Heart left ventricle (tissue), 16 donors: ENCODE measurements around the gene PPP1R9A. TPM values are rescaled to one million over a fixed set of nuclear protein-coding genes. Genes with fewer than 3 reads are reported as not detected.

Experiments used
- ATAC-seq, 4 donors: fragments of 200-7000 bp; cut with Tn5 transposase; one replicate each; pipeline ENCODE4 v1.9.1; 2020 to 2022; ENCODE audit warnings: moderate library complexity in 4 of 4, mild to moderate bottlenecking in 3 of 4, moderate number of reproducible peaks in 1 of 4
- DNase-seq, 5 donors: peaks; one replicate each; pipeline ENCODE4 v3.0.0-alpha.2; 2020
- H3K27ac ChIP-seq, 12 donors: fragments of 200-600 bp; sonication (generic) in 4 of 12; one replicate each; pipeline versions ENCODE4 v1.5.0 to v1.8.0; 2016 to 2022; ENCODE audit warnings: mild to moderate bottlenecking in 2 of 12
- H3K27me3 ChIP-seq, 9 donors: fragments of 200-600 bp; sonication (generic) in 2 of 9; one replicate each; pipeline versions ENCODE4 v1.5.1 to v1.8.0; 2016 to 2022; ENCODE audit warnings: mild to moderate bottlenecking in 3 of 9
- H3K36me3 ChIP-seq, 9 donors: fragments of 200-600 bp; sonication (generic) in 2 of 9; one replicate each; pipeline versions ENCODE4 v1.5.0 to v1.8.0; 2018 to 2022; ENCODE audit warnings: mild to moderate bottlenecking in 2 of 9
- H3K4me1 ChIP-seq, 12 donors: fragments of 200-600 bp; sonication (generic) in 4 of 12; one replicate each; pipeline versions ENCODE4 v1.5.0 to v1.8.0; 2016 to 2022; ENCODE audit warnings: mild to moderate bottlenecking in 3 of 12
- H3K4me3 ChIP-seq, 12 donors: fragments of 200-600 bp; sonication (generic) in 4 of 12; one replicate each; pipeline versions ENCODE4 v1.5.0 to v1.8.0; 2017 to 2022; ENCODE audit warnings: mild to moderate bottlenecking in 9 of 12, moderate library complexity in 4 of 12
- H3K9me3 ChIP-seq, 12 donors: fragments of 200-600 bp; sonication (generic) in 4 of 12; one replicate each; pipeline versions ENCODE4 v1.5.0 to v1.8.0; 2016 to 2022; ENCODE audit warnings: mild to moderate bottlenecking in 1 of 12
- POLR2A ChIP-seq, 2 donors: fragments of 450-650 bp; IDR thresholded peaks; one replicate each; pipeline ENCODE4 v1.6.1; 2017; ENCODE audit warnings: antibody characterized with exemption in 2 of 2, mild to moderate bottlenecking in 2 of 2, moderate library complexity in 2 of 2
- WGBS, 4 donors: extraction: QIAGEN DNeasy Blood & Tissue Kit in 2 of 4; methylation state at CpG; one replicate each; pipeline versions ENCODE4 v1.1.5 to v1.1.7; 2013 to 2018; 5-methylcytosine and 5-hydroxymethylcytosine counted together
- intact Hi-C, 10 donors: fragments of 100-400 bp; cut with DNase I; formaldehyde crosslinking; loops; one replicate each; pipeline versions ENCODE4 v1.11.1 to v1.14.2; 2022
- polyA plus RNA-seq, 2 donors: library from polyadenylated mRNA; stranded (reverse); fragments of 200-250 nt; gene quantifications; one replicate each; pipeline ENCODE4 v1.2.3, GENCODE V29; 2013
- total RNA-seq, 9 donors: library from RNA; depleted of rRNA in 2 of 9; stranded (reverse); fragments of >200 nt in 2 of 9; fragmentation: NEBNext Ultra II Directional in 3 of 9; extraction: Animal tissue kit (Norgen Biotek cat#: 25700) in 3 of 9; gene quantifications; one replicate each; pipeline versions ENCODE4 v1.1.0 to v1.2.4, GENCODE V29; 2016 to 2023
- TF ChIP-seq, protein P1 (sequence below), 12 donors: fragments of 200-600 bp; sonication (generic) in 4 of 12; IDR thresholded peaks; one replicate each; pipeline versions ENCODE4 v1.5.0 to v1.8.0; 2018 to 2022; ENCODE audit warnings: antibody characterized with exemption in 12 of 12, mild to moderate bottlenecking in 5 of 12
- donor health status: ischemic (EF 13 %, LVEDD 7.1; RV severe dilation, severe dysfunction).
- donor health status: healthy with polysubstance abuse.
- donor health status: DM: no; HTN: yes; CAD: no.
- donor health status: DM: no; HTN: no; CAD: no.
- donor health status: ischemic (EF 25% LVEDD 6.9; RV normal size, moderate dysfunction).
- donor health status: ischemic (EF 25% LVEDD 5.7; RV mildly dilated, moderate dysfunction).
- donor health status: healthy.
- donor health status: DM: yes; HTN: yes; CAD: no.
- donor health status: ischemic (EF 35%, LVEDD 5.7; RV mildly dilated, moderate dysfunction).
- donor health status: nonischemic (EF 11% LVEDD 7.7; RV severe dilation, severe dysfunction).
- donor health status: DM: yes; HTN: yes; CAD: no.
- donor health status: PGD.
- donor health status: ischemic (EF 29% LVEDD 5.4; RV normal size, mild dysfunction).
- donor health status: nonischemic (EF 23%, LVEDD 6.1; RV moderate dilation, normal function).

PPP1R9A gene
- total and polyA plus RNA-seq, 11 donors = 3.6 to 42.8 (median 30.0) TPM

DNA sequence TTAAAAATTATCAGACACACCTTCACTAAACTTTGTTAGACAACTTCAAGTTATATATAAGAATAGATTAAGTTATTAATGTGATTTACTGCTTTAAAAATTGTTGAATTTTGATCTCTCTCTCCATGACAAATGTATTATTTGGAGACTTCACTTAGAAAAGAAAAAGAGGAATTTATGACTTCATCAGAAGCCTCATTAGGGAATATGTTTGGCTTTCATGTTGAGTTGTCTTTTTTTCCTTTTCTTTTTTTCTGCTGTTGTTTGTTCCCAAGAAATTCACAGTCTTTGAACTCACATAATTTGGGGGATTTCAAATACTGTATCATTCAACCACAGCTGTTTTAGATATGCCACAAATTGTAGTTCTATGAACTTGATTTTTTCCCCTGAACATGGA is 149.5 kb downstream of the PPP1R9A start:
- ATAC-seq = no peak
- Histone ChIP-seq H3K4me1 (peaks cover 0 to 6% (median 0%) of the 10 kb centered on the region in 12 donors), H3K36me3 (no peaks in the 10 kb centered on the region), H3K27me3 (no peaks in the 10 kb centered on the region), H3K9me3 (no peaks in the 10 kb centered on the region), H3K27ac (no peak overlapping the region), H3K4me3 (no peak overlapping the region)
- intact Hi-C loops = no loop called here
- no peak for DNase-seq
- TF ChIP-seq, protein P1, sequence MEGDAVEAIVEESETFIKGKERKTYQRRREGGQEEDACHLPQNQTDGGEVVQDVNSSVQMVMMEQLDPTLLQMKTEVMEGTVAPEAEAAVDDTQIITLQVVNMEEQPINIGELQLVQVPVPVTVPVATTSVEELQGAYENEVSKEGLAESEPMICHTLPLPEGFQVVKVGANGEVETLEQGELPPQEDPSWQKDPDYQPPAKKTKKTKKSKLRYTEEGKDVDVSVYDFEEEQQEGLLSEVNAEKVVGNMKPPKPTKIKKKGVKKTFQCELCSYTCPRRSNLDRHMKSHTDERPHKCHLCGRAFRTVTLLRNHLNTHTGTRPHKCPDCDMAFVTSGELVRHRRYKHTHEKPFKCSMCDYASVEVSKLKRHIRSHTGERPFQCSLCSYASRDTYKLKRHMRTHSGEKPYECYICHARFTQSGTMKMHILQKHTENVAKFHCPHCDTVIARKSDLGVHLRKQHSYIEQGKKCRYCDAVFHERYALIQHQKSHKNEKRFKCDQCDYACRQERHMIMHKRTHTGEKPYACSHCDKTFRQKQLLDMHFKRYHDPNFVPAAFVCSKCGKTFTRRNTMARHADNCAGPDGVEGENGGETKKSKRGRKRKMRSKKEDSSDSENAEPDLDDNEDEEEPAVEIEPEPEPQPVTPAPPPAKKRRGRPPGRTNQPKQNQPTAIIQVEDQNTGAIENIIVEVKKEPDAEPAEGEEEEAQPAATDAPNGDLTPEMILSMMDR (IDR thresholded peaks at IDR 0.05) = no peak
- TF ChIP-seq POLR2A (IDR thresholded peaks at IDR 0.05) = no peak

DNA sequence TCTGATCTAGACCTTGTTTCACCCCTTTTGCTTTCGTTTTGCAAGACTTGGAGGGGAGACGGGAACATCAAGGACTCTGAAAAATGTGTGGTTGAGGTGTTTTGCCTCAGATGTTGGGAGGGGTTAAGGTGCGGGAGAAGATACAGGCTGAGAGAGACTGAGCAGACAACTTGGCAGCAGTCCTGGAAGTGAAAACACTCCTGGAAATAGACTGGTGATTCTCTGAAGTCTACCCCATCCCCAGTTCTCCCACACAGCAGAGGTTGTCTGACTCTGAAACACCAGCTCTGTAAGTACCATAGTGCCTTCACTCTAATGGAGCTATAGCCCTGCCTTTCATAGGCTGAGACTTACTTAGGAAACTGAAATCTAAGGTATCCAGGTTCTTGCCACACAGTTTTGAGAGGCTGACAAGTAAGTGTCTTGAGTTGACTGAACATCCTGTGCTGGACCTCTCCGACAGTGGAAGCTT is 152.5 kb downstream of the PPP1R9A start:
- no peaks in the 10 kb centered on the region for H3K36me3 ChIP-seq
- DNase-seq (peak in 3 of 5 donors; percentile 18 to 28 (median 21)), ATAC-seq (peak; percentile 53 to 80 (median 67))
- peak overlapping the region in 1 of 12 donors; percentile 15 for H3K27ac ChIP-seq
- TF ChIP-seq POLR2A (IDR thresholded peaks at IDR 0.05) = no peak
- TF ChIP-seq, protein P1 (IDR thresholded peaks at IDR 0.05) = no peak
- intact Hi-C loops = no loop called here
- H3K27me3 ChIP-seq = no peaks in the 10 kb centered on the region
- 47 to 63% (median 58%) methylated on average over 4 of the region's 4 CpGs for WGBS, 4 donors
- peaks cover 0 to 3% (median 0%) of the 10 kb centered on the region in 12 donors for H3K4me1 ChIP-seq
- no peak overlapping the region for H3K4me3 ChIP-seq
- no peaks in the 10 kb centered on the region for H3K9me3 ChIP-seq

DNA sequence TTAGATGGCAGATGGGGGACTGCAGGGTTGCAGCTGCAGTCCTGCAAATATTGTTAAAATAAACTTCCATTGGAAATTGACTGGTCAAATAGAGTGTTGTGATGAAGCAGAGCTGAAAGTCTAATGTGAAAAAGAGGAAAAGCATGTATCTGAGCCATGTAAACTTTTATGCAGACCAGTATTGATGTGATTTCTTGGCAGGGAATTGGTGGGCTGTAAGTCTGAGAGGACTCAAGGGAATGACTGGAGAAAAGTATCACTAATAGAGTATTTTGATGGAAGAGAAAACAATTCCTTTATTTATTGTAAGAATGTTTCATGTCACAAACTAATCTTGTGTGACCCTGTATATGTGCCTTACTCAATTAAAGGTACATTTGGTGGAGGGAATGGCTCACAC is 155.5 kb downstream of the PPP1R9A start:
- no peak for ATAC-seq
- DNase-seq = no peak
- intact Hi-C loops = no loop called here
- H3K4me3 ChIP-seq = no peak overlapping the region
- peaks cover 0 to 3% (median 0%) of the 10 kb centered on the region in 12 donors for H3K4me1 ChIP-seq
- H3K27me3 ChIP-seq = no peaks in the 10 kb centered on the region
- H3K27ac ChIP-seq = no peak overlapping the region
- H3K9me3 ChIP-seq = no peaks in the 10 kb centered on the region
- TF ChIP-seq, protein P1 (IDR thresholded peaks at IDR 0.05) = no peak
- no peak for TF ChIP-seq POLR2A (IDR thresholded peaks at IDR 0.05)
- H3K36me3 ChIP-seq = no peaks in the 10 kb centered on the region

DNA sequence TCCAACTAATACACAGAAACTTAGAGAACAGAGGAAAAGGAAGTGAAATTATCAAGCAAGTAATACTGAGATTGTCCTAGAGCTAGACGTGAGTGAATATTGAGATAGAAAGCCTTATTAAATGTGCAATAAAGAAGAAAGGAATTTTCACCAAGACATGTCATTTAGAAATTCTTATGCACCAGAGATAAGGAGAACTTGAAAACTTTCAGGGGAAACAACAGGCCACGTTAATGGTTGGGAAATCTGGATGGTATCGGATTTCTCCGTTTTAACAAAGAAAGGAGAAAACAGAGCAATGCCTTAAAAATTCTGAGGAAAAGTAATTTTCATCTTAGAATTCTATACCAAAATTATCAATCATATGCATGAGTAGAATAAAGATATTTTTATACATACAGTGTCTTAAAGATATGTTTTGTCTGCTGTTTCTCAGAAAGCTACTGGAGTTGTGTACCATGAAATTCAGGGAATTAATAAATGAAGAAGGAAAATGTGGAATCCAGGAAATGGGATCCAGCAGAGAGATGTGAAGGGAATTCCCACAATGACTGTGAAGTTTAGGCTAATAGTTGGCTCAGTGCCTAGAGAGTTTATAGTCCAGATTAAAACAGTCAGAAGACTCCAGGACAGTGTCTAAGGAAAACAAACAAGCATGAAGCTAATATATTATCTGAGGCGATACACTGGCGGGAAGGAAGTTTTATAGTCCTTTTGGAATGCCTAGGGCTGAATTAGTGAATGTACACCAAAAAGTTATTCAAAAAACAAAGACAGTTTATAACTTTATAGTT is 159.5 kb downstream of the PPP1R9A start:
- Histone ChIP-seq H3K27ac (no peak overlapping the region), H3K9me3 (no peaks in the 10 kb centered on the region), H3K4me3 (no peak overlapping the region), H3K27me3 (no peaks in the 10 kb centered on the region), H3K4me1 (no peaks in the 10 kb centered on the region), H3K36me3 (no peaks in the 10 kb centered on the region)
- 54 to 71% (median 62%) methylated on average over 6 of the region's 6 CpGs for WGBS, 4 donors
- intact Hi-C loops = no loop called here
- TF ChIP-seq, protein P1 (IDR thresholded peaks at IDR 0.05) = no peak
- TF ChIP-seq POLR2A (IDR thresholded peaks at IDR 0.05) = no peak
- DNase-seq (no peak), ATAC-seq (no peak)
